Suprapubic skin (tissue), 4 donors: Measurements from ENCODE around the gene GRIK4.

Experiments
- CTCF ChIP-seq, 2 donors: fragments of 200-600 bp in 1 of 2; fragments of 450-650 bp in 1 of 2; sonication (generic) in 1 of 2; IDR thresholded peaks; one replicate each; pipeline ENCODE4 v1.5.1; 2016 to 2019; ENCODE audit warnings: antibody characterized with exemption in 2 of 2, mild to moderate bottlenecking in 1 of 2, moderate library complexity in 1 of 2
- POLR2A ChIP-seq, 2 donors: fragments of 450-650 bp; IDR thresholded peaks; one replicate each; pipeline ENCODE4 v1.6.1; 2017; ENCODE audit warnings: antibody characterized with exemption in 2 of 2, mild to moderate bottlenecking in 2 of 2, moderate library complexity in 2 of 2
- POLR2AphosphoS5 ChIP-seq, 3 donors: sonication (generic); formaldehyde crosslinking; IDR thresholded peaks; one replicate each; pipeline ENCODE4 v1.6.1; 2017; ENCODE audit warnings: antibody characterized with exemption in 3 of 3

GRCh38 chr11:120555433-120555773 lies 43.9 kb downstream of the GRIK4 start:
- TF ChIP-seq CTCF (IDR thresholded peaks at IDR 0.05) = no peak
- no peak for TF ChIP-seq POLR2AphosphoS5 (IDR thresholded peaks at IDR 0.05)
- TF ChIP-seq POLR2A (IDR thresholded peaks at IDR 0.05) = no peak
